ENCODE data around the gene KIF2C.
"Not testable (repeated sequence)": the region's sequence is repeated elsewhere in the genome, so short reads cannot be mapped to it uniquely, and the experiment has no call there.

The KIF2C gene

DNA sequence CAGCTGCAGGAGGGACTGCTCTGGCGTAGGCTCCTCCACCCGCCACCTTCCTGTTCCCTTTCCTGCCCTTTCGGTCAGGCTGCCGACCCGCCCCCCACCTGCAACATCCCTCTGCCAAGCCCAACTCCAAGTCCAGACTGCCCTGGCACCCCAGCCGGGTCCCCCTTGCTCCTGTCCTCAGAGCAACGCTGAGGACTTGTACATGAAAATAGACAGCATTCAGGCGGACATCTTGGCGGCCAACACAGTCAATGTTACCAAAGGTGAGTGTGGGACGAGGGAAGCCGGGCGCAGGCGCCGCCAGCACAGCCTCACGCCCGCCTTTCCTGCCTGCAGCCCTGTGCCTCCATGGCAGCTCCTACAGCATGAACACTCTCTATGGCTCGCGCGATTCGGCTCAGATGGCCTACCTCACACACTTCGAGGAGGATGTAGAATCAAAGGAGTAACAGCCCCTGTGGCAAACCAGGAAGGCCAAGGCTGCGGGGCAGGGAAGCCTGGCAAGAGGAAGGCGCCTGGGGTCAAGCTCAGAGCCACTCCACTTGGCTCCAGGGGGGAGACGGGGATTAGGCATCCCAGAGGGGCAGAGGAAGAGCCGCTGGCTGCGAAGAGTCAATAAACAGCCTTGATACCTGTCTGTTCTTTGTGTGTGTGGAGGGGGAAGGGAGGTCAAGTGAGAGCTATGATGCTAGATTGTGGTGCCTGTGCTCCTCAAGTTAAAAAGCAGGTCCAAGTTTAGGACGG is 14.5 kb upstream of the KIF2C start:
- no peak overlapping the region for H3K9ac ChIP-seq (ENCODE audit: insufficient read length, low read depth)
- TF ChIP-seq ZNF274 (IDR thresholded peaks at IDR 0.05; ENCODE audit: low read depth, low read length) (no peak), SUZ12 (IDR thresholded peaks at IDR 0.05; ENCODE audit: extremely low read depth, insufficient read depth, insufficient read length) (no peak), YY1 (IDR thresholded peaks at IDR 0.05; ENCODE audit: insufficient read depth, insufficient read length) (no peak)
- no peaks in the 10 kb centered on the region for H3K36me3 ChIP-seq (ENCODE audit: insufficient read depth, insufficient read length, low read length)
- H3K4me3 ChIP-seq (ENCODE audit: insufficient read length, low read depth), result no peak overlapping the region
- peaks cover 7% of the 10 kb centered on the region for H3K4me1 ChIP-seq (ENCODE audit: insufficient read depth, insufficient read length)
- no peak for DNase-seq (ENCODE audit: low read depth, low spot score)
- H3K27me3 ChIP-seq (ENCODE audit: insufficient read depth, insufficient read length), result no peaks in the 10 kb centered on the region
- H3K9me3 ChIP-seq (ENCODE audit: insufficient read depth, low read length), result no peaks in the 10 kb centered on the region

- Histone ChIP-seq H3K36me3 (ENCODE audit: insufficient read depth, insufficient read length, low read length) (no peaks in the 10 kb centered on the region), H3K27me3 (ENCODE audit: insufficient read depth, insufficient read length) (no peaks in the 10 kb centered on the region), H3K9me3 (ENCODE audit: insufficient read depth, low read length) (no peaks in the 10 kb centered on the region), H3K9ac (ENCODE audit: insufficient read length, low read depth) (no peak within 1 kb of the TSS), H3K4me1 (ENCODE audit: insufficient read depth, insufficient read length) (peaks cover 8% of the 10 kb centered on the region), H3K4me3 (ENCODE audit: insufficient read length, low read depth) (no peak within 1 kb of the TSS)
- DNase-seq (ENCODE audit: low read depth, low spot score), result peak; percentile 98
- TF ChIP-seq SUZ12 (IDR thresholded peaks at IDR 0.05; ENCODE audit: extremely low read depth, insufficient read depth, insufficient read length) (no peak), ZNF274 (IDR thresholded peaks at IDR 0.05; ENCODE audit: low read depth, low read length) (no peak), YY1 (IDR thresholded peaks at IDR 0.05; ENCODE audit: insufficient read depth, insufficient read length) (no peak)
These were observed 8.7 kb upstream of the KIF2C start, which contains the start of gene RNU5D-1 for GRCh38 chr1:44730741-44731512. TSS of gene RNU5D-1 (minus strand) at chr1:44731170.

DNA sequence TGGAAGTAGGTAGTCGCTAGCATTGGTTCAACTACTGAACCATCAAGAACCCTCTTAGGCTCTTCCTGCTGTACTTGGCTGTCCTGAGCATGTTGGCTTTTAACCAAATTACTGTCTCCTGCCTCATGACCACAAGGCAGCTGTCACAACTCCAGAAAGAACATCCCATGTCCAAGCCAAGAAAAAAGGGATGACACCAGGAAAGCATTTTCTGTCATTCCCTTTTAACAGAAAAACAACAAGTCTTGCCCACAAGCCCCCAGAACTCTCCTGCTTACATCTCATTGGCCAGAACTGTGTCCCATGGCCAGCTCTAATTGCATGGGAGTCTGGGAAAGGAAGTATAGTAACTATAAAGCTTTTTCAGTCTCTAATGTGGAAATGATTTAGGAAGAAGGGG is 6.3 kb upstream of the KIF2C start:
- H3K9me3 ChIP-seq (ENCODE audit: insufficient read depth, low read length), result peaks cover 5% of the 10 kb centered on the region; the same call in 1 of the 2 replicates
- DNase-seq (ENCODE audit: low read depth, low spot score), result no peak
- peaks cover 4% of the 10 kb centered on the region for H3K4me1 ChIP-seq (ENCODE audit: insufficient read depth, insufficient read length)
- H3K36me3 ChIP-seq (ENCODE audit: insufficient read depth, insufficient read length, low read length), result no peaks in the 10 kb centered on the region
- no peaks in the 10 kb centered on the region for H3K27me3 ChIP-seq (ENCODE audit: insufficient read depth, insufficient read length)
- H3K9ac ChIP-seq (ENCODE audit: insufficient read length, low read depth), result no peak overlapping the region
- H3K4me3 ChIP-seq (ENCODE audit: insufficient read length, low read depth), result no peak overlapping the region
- TF ChIP-seq ZNF274 (IDR thresholded peaks at IDR 0.05; ENCODE audit: low read depth, low read length) (no peak), SUZ12 (IDR thresholded peaks at IDR 0.05; ENCODE audit: extremely low read depth, insufficient read depth, insufficient read length) (no peak), YY1 (IDR thresholded peaks at IDR 0.05; ENCODE audit: insufficient read depth, insufficient read length) (no peak)

- peaks cover 4% of the 10 kb centered on the region for H3K4me1 ChIP-seq (ENCODE audit: insufficient read depth, insufficient read length)
These were observed 5.9 kb upstream of the KIF2C start for GRCh38 chr1:44733784-44734183.

GRCh38 chr1:44735992-44736391 is 3.6 kb upstream of the KIF2C start:
- Histone ChIP-seq H3K4me3 (ENCODE audit: insufficient read length, low read depth) (no peak overlapping the region), H3K9me3 (ENCODE audit: insufficient read depth, low read length) (peaks cover 8% of the 10 kb centered on the region; the same call in 1 of the 2 replicates), H3K4me1 (ENCODE audit: insufficient read depth, insufficient read length) (peaks cover 6% of the 10 kb centered on the region), H3K27me3 (ENCODE audit: insufficient read depth, insufficient read length) (no peaks in the 10 kb centered on the region), H3K9ac (ENCODE audit: insufficient read length, low read depth) (no peak overlapping the region), H3K36me3 (ENCODE audit: insufficient read depth, insufficient read length, low read length) (peaks cover 4% of the 10 kb centered on the region)
- TF ChIP-seq SUZ12 (IDR thresholded peaks at IDR 0.05; ENCODE audit: extremely low read depth, insufficient read depth, insufficient read length) (no peak), YY1 (IDR thresholded peaks at IDR 0.05; ENCODE audit: insufficient read depth, insufficient read length) (no peak), ZNF274 (IDR thresholded peaks at IDR 0.05; ENCODE audit: low read depth, low read length) (no peak)
- no peak for DNase-seq (ENCODE audit: low read depth, low spot score)

More at GRCh38 chr1:44733784-44734183, 5.9 kb upstream of the KIF2C start:
- no peak for TF ChIP-seq SUZ12 (IDR thresholded peaks at IDR 0.05; ENCODE audit: extremely low read depth, insufficient read depth, insufficient read length)
- TF ChIP-seq YY1 (IDR thresholded peaks at IDR 0.05; ENCODE audit: insufficient read depth, insufficient read length), result no peak
- no peak for TF ChIP-seq ZNF274 (IDR thresholded peaks at IDR 0.05; ENCODE audit: low read depth, low read length)
- H3K9me3 ChIP-seq (ENCODE audit: insufficient read depth, low read length), result peaks cover 8% of the 10 kb centered on the region; the same call in 1 of the 2 replicates
- no peak overlapping the region for H3K9ac ChIP-seq (ENCODE audit: insufficient read length, low read depth)
- no peaks in the 10 kb centered on the region for H3K27me3 ChIP-seq (ENCODE audit: insufficient read depth, insufficient read length)
- no peak for DNase-seq (ENCODE audit: low read depth, low spot score)
- H3K4me3 ChIP-seq (ENCODE audit: insufficient read length, low read depth), result no peak overlapping the region
- no peaks in the 10 kb centered on the region for H3K36me3 ChIP-seq (ENCODE audit: insufficient read depth, insufficient read length, low read length)

DNA sequence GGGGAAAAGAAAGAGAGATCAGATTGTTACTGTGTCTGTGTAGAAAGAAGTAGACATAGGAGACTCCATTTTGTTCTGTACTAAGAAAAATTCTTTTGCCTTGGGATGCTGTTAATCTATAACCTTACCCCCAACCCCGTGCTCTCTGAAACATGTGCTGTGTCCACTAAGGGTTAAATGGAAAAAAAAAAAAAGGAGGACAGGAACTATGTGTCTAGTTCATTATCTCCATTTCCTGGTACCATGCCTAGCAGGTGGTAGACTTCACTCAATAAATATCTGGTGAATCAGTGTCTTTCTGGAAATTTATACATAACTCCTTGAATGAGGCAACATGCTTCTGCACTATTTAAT is 707 bp upstream of the KIF2C start:
- Histone ChIP-seq H3K4me3 (ENCODE audit: insufficient read length, low read depth) (peak overlapping the region; percentile 98), H3K4me1 (ENCODE audit: insufficient read depth, insufficient read length) (peaks cover 12% of the 10 kb centered on the region), H3K36me3 (ENCODE audit: insufficient read depth, insufficient read length, low read length) (peaks cover 26% of the 10 kb centered on the region), H3K9ac (ENCODE audit: insufficient read length, low read depth) (peak overlapping the region; percentile 89)
- DNase-seq (ENCODE audit: low read depth, low spot score); H3K9me3 ChIP-seq (ENCODE audit: insufficient read depth, low read length); H3K27me3 ChIP-seq (ENCODE audit: insufficient read depth, insufficient read length): not testable (repeated sequence)

DNA sequence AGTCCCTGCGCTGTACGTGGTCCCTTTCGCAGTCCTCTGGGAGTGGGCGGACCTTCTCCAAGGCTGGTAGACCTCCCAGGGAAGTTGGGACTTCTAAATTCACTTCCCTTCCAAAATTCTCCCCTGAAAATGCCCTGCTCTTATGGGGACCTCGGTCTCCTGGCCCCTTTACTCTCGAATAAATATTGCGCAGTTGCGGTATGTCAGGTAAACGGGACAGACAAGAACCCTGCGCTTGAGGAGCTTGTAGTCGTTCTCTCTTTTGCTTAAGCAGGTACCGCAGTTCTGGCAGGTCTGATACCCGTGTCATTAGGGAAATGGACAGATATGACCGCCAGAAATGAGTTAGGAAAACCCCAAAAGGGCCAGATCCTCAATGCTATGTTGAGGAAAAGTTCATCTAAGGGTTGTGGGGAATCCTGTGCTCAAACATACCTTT is 561 bp downstream of the KIF2C start:
- peaks cover 33% of the 10 kb centered on the region for H3K36me3 ChIP-seq (ENCODE audit: insufficient read depth, insufficient read length, low read length)

More for the DNA sequence above, 561 bp downstream of the KIF2C start:
- TF ChIP-seq ZNF274 (IDR thresholded peaks at IDR 0.05; ENCODE audit: low read depth, low read length) (no peak), SUZ12 (IDR thresholded peaks at IDR 0.05; ENCODE audit: extremely low read depth, insufficient read depth, insufficient read length) (no peak), YY1 (IDR thresholded peaks at IDR 0.05; ENCODE audit: insufficient read depth, insufficient read length) (no peak)
- peak overlapping the region; percentile 99 for H3K9ac ChIP-seq (ENCODE audit: insufficient read length, low read depth)
- peak overlapping the region; percentile 98 for H3K4me3 ChIP-seq (ENCODE audit: insufficient read length, low read depth)
- no peak for DNase-seq (ENCODE audit: low read depth, low spot score)
- H3K4me1 ChIP-seq (ENCODE audit: insufficient read depth, insufficient read length), result peaks cover 8% of the 10 kb centered on the region
- no peaks in the 10 kb centered on the region for H3K27me3 ChIP-seq (ENCODE audit: insufficient read depth, insufficient read length)
- peaks cover 8% of the 10 kb centered on the region; the same call in 1 of the 2 replicates for H3K9me3 ChIP-seq (ENCODE audit: insufficient read depth, low read length)

Data from NT2/D1 (cell line).